Right cardiac atrium (tissue), 5 donors: ENCODE measurements around the gene PSMD6. TPM values are rescaled to one million over a fixed set of nuclear protein-coding genes. Genes with fewer than 3 reads are reported as not detected.

ENCODE experiments used
- ATAC-seq, 2 donors: fragments of 200-7000 bp; cut with Tn5 transposase; one replicate each; pipeline versions ENCODE4 v1.8.0 to v1.9.1; 2020; ENCODE audit warnings: moderate library complexity in 2 of 2, mild to moderate bottlenecking in 1 of 2
- DNase-seq, 3 donors: peaks; one replicate each; pipeline ENCODE4 v3.0.0-alpha.2; 2020
- H3K27ac ChIP-seq: one replicate; pipeline ENCODE4 v1.5.1; 2013; ENCODE audit warnings: mild to moderate bottlenecking, low read length, control low read depth, moderate library complexity
- H3K27me3 ChIP-seq: one replicate; pipeline ENCODE4 v1.6.1; 2013; ENCODE audit not compliant: control insufficient read depth, insufficient read depth
- H3K4me1 ChIP-seq: one replicate; pipeline ENCODE4 v1.6.1; 2013; ENCODE audit warnings: low read length; ENCODE audit not compliant: control insufficient read depth, insufficient read depth
- H3K4me3 ChIP-seq: one replicate; pipeline ENCODE4 v1.5.1; 2013; ENCODE audit warnings: low read length, control low read depth
- H3K9me3 ChIP-seq: one replicate; pipeline ENCODE4 v1.6.1; 2013; ENCODE audit warnings: low read length; ENCODE audit not compliant: control insufficient read depth
- WGBS: extraction: QIAGEN DNeasy Blood & Tissue Kit; methylation state at CpG from one replicate; pipeline ENCODE4 v1.1.7; 2013; 5-methylcytosine and 5-hydroxymethylcytosine counted together
- intact Hi-C, 4 donors: fragments of 100-400 bp; cut with DNase I; formaldehyde crosslinking; loops; one replicate each; pipeline versions ENCODE4 v1.11.0 to v1.14.0; 2022 to 2023
- polyA plus RNA-seq: library from polyadenylated mRNA; stranded (reverse); fragments of 200-250 nt; gene quantifications from one replicate; pipeline ENCODE4 v1.2.3, GENCODE V29; 2013
- total RNA-seq, 4 donors: library from RNA; stranded (reverse); fragmentation: NEBNext Ultra II Directional; extraction: Animal tissue kit (Norgen Biotek cat#: 25700); gene quantifications; one replicate each; pipeline ENCODE4 v1.2.1, GENCODE V29; 2021
- donor health status: healthy with polysubstance abuse.
- donor health status: DM: no; HTN: yes; CAD: no.
- donor health status: DM: no; HTN: no; CAD: no.
- donor health status: DM: no; HTN: yes; CAD: no; lungs with severe emphysema.
- donor health status: DM: yes; HTN: yes; CAD: no.

PSMD6 gene
- total and polyA plus RNA-seq, 5 donors = 62.8 to 86.4 (median 73.8) TPM

DNA sequence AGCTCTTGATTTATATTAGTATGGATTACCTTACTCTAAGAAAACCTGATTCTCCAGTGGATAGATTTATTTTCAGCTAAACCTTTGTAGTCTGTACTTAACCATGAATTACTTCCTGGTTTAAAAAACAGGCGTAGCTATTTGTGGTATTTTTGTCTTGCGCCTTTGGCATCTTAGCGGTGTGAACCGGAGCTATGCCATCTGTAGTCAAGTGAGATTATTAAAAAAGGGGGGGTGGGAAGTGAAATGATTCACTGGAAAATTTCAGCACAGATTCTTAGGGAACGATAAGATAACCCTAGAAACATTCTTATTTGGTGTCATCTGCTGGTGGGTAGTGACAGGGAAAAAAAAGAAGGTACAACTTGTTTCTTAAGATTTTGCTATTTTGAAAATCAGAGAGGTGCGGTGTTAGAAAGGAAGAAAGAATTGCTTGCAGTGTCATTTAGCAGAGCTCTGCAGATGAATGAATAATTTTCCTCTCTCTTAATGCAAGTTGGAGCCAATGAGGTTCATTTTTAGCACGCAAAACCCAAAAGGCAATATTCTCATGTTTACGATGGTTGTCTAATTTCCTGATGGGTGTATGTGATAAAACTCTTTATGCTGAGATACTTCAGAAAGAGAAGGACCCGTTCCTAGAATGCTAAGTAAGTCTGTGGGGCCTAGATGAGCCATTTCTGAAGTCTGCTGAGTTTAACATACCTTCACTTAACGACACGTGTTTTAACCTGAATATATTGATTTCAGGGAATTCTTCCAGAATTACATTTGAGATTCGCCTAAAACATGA, 44.0 kb downstream of the PSMD6 start:
- no peak overlapping the region for H3K27ac ChIP-seq
- intact Hi-C loops = no loop called here
- DNase-seq = no peak
- WGBS = 67% methylated on average over 12 of the region's 12 CpGs
- no peak for ATAC-seq
- H3K4me1 ChIP-seq = peaks cover 7% of the 10 kb centered on the region
- no peaks in the 10 kb centered on the region for H3K27me3 ChIP-seq
- H3K4me3 ChIP-seq = no peak overlapping the region
- H3K9me3 ChIP-seq = no peaks in the 10 kb centered on the region

DNA sequence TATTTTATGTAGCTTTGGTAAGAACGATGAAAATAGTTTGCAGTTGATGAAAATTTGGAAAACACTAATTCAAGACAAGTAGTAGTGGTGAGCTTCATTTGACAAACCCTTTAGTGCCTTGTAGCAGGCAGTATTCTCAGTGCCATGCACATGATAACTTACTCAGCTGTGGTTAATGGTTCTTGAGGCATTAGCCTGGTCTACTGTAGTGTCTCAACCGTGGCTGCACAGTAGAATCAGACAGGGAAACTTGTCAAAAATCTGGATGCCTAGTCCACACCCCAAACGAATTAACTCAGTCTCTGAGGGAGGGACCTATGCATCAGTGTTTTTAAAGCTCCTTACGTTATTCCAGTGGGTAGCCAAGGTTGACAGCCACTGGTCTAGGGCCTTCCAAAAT, 45.4 kb downstream of the PSMD6 start:
- WGBS = 82% methylated on average over 4 of the region's 4 CpGs
- ATAC-seq = no peak
- no peaks in the 10 kb centered on the region for H3K27me3 ChIP-seq
- intact Hi-C loops = no loop called here
- no peaks in the 10 kb centered on the region for H3K9me3 ChIP-seq
- DNase-seq = no peak
- peaks cover 7% of the 10 kb centered on the region for H3K4me1 ChIP-seq
- H3K27ac ChIP-seq = no peak overlapping the region
- H3K4me3 ChIP-seq = no peak overlapping the region

DNA sequence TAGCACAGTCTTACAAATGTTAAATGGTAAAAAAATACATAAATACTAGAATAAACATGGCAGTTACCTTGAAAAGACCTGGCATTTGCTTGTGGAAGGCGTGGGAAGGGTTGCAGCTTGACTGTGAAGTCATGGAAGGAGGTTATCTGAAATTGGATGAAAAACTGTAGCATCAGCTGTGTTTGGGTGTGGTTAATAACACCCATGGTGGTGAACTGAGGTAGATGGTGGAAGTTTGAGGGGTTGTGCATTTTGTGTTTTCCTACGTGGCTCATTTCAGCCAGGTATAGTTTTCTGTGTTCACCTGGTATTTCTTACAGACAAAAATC, 46.5 kb downstream of the PSMD6 start:
- ATAC-seq = no peak
- no peak for DNase-seq
- Histone ChIP-seq H3K4me3 (no peak overlapping the region), H3K9me3 (no peaks in the 10 kb centered on the region), H3K27ac (no peak overlapping the region), H3K4me1 (peaks cover 9% of the 10 kb centered on the region), H3K27me3 (no peaks in the 10 kb centered on the region)
- WGBS = 78% methylated on average over 2 of the region's 2 CpGs
- intact Hi-C loops = no loop called here

DNA sequence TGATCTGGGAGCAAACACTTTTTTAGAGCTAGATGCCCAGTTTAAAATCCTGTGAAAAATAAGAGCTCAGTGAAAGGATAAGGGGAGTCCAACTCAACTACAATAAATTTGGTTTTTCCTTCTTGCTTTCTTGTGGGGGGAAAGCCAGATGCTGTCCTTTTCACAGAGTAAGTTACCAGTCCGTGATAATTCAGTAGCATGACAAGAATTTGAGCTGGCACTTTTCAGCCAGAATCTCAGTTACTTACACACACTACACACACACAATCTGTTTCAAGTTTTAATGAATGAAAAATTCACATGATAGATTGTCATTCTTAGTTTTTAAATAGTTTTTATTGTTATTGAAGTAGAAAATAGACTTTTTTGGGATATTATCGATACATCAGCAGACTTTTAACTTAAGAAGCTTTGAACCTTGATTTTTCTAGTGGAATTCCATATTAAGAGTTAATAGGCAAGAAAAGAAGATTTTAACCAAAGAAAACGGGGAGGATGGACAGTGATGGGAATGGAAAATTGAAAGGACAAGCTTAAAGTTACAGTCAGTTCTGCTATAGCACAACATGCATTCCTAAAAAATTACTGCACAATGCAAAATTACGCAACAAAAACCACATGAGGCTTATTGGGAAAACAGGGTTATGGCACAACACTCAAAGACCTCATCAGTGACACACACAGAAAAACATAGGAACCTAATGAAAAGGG, 47.0 kb downstream of the PSMD6 start:
- Histone ChIP-seq H3K4me1 (peaks cover 9% of the 10 kb centered on the region), H3K4me3 (no peak overlapping the region), H3K27me3 (no peaks in the 10 kb centered on the region), H3K27ac (no peak overlapping the region), H3K9me3 (no peaks in the 10 kb centered on the region)
- 75% methylated on average over 4 of the region's 4 CpGs for WGBS
- peak; percentile 66 to 76 for ATAC-seq
- intact Hi-C loops = no loop called here
- DNase-seq = no peak

DNA sequence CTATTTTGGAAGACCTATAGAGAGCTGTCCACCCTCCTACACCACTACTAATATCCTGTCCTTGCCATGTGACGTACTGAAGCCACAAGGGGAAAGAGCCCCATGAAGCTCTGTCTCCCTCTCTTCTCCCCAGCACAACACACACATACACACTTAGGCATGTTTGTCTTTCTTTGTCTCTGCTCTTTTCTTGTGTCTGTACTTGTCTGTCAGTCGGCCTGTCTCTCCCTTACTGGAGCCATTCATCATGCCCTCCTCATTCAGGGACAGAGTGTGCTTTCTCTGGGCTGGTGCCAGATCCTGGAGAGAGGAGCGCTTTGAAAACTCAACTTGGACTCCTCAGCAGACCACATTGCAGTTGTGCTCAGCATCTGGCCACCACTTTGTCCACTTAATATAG, 47.6 kb downstream of the PSMD6 start:
- Histone ChIP-seq H3K27ac (peak overlapping the region; percentile 6), H3K4me3 (no peak overlapping the region), H3K4me1 (peaks cover 9% of the 10 kb centered on the region), H3K27me3 (no peaks in the 10 kb centered on the region), H3K9me3 (no peaks in the 10 kb centered on the region)
- ATAC-seq (peak; percentile 80 to 84), DNase-seq (peak; percentile 69 to 86 (median 69))
- WGBS = 43% methylated on average over 3 of the region's 3 CpGs
- intact Hi-C loops = no loop called here

DNA sequence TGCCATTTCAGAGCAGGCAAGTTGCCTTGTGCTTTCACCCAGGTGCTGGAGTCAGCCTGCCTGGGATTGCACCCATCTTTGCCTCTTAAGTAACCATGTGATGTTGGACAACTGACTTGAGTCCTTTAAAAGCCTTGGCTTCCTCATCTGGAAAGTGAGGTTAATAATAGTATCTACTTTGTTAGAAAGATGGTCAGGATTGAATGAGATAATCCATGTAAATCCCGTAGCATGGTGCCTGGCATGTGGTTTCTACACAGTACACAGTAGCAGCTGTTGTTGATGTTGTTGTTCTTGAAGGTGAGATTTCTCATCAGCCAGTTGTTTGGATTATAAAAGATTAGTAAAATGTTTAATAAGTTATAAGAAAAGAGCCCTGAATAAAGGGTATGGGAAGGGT, 48.8 kb downstream of the PSMD6 start:
- no peak overlapping the region for H3K4me3 ChIP-seq
- peaks cover 9% of the 10 kb centered on the region for H3K4me1 ChIP-seq
- no peak overlapping the region for H3K27ac ChIP-seq
- intact Hi-C loops = no loop called here
- 90% methylated on average over 1 of the region's 1 CpG for WGBS
- no peaks in the 10 kb centered on the region for H3K9me3 ChIP-seq
- ATAC-seq (no peak), DNase-seq (no peak)
- no peaks in the 10 kb centered on the region for H3K27me3 ChIP-seq

DNA sequence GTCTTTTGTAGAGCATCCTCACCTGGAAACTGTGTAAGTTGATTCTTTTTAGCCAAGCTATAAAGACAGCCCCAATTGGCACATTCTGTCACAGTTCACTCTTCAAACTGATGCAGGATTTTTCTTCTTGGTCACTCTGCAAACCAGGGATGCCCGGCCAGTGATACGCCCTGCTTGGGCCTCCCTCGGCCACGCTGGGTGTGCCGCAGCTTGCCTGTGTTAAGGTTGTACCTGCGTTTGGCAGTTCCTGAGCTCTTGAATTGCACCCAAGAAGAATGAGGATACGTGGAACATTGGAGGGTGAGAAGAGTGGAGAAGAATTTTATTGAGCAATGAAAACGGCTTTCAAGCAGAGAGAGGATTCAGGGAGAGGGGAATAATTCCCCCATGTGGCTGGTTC, 49.9 kb downstream of the PSMD6 start:
- no peaks in the 10 kb centered on the region for H3K27me3 ChIP-seq
- H3K9me3 ChIP-seq = no peaks in the 10 kb centered on the region
- no peak overlapping the region for H3K27ac ChIP-seq
- 95% methylated on average over 8 of the region's 8 CpGs for WGBS
- no peak overlapping the region for H3K4me3 ChIP-seq
- intact Hi-C loops = no loop called here
- DNase-seq (no peak), ATAC-seq (no peak)
- peaks cover 9% of the 10 kb centered on the region for H3K4me1 ChIP-seq

DNA sequence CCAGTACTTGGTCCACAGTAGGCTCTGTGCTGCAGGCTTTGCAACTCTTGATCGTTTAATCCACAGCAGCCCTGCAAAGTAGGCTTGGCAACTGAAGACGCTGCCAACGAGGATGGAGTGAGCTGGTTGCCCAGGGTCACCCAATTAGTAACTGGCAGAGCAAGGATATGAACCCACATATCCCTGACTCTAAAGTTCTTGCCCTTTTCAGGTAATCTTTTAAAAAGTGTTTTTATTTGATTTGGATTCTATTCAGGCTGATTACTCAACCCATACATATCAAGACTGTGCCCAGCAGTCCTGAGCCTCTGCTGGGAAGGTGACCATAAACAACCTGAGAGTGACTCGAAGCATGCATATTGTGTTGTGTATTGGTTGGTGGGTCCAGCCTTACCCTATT, 50.3 kb downstream of the PSMD6 start:
- Histone ChIP-seq H3K4me1 (peaks cover 7% of the 10 kb centered on the region), H3K27me3 (no peaks in the 10 kb centered on the region), H3K27ac (no peak overlapping the region), H3K9me3 (no peaks in the 10 kb centered on the region), H3K4me3 (no peak overlapping the region)
- 79% methylated on average over 4 of the region's 4 CpGs for WGBS
- intact Hi-C loops = no loop called here
- ATAC-seq (no peak), DNase-seq (no peak)

DNA sequence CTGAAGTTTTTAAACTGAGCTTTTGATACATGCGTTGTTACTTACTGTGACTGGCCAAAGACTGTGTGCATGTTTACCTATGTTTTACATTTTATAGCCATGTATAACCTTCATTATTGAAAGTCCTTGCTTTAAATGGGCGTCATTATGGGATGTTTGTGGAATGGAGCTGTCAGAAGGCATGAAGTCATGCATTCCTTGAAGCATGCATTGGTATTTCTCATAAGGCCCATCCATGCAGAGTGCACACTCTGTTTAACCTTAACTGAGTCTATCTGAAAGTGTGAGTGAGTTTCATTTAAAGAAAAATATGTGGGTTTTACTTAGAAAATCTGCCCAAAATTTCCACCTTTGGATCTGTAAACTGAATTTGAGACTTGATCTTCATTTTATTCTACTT, 51.1 kb downstream of the PSMD6 start:
- intact Hi-C loops = no loop called here
- Histone ChIP-seq H3K4me1 (peaks cover 7% of the 10 kb centered on the region), H3K27ac (no peak overlapping the region), H3K9me3 (no peaks in the 10 kb centered on the region), H3K27me3 (no peaks in the 10 kb centered on the region), H3K4me3 (no peak overlapping the region)
- ATAC-seq (no peak), DNase-seq (no peak)
- WGBS = 77% methylated on average over 2 of the region's 2 CpGs

DNA sequence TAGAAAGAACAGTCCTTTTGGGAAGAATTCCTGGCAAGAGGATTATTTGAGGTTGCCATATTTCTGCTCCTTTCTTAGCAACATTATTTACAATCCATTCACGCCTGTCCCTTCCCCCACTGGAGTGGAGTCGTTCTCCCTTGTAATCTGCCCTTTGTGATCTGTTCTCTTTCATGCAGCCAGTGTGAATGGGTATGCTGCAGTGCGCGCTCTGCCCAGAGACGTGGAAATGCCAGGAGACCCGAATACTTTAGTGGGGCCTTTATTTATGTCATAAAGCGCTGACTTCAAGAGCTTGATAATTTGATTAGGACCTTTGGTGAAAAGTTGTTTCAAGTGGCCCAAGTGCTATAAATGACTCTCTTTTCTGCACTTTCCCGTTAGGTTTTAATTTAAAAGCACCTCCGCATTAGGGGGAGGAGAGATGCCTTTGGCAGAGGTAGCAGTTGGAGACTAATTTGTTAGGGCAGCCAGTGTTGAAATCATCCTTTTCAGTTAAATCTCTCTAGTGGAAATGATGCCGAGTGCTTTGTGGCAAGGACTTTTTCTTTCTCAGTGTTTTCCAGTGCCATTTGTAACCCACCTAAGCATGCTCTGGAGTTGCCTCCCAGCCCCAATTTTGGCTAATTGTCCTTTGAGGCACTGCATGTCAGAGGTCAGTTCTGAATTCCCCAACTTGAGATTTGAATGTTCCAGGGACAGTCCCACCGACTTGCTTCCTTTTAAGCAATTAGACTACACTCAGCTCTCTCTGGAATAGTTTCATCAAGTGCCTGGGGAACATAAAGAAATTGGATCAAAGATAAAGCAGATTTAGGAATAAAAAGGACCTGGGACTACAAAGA, 52.4 kb downstream of the PSMD6 start:
- Histone ChIP-seq H3K9me3 (no peaks in the 10 kb centered on the region), H3K4me1 (peaks cover 5% of the 10 kb centered on the region), H3K27me3 (no peaks in the 10 kb centered on the region), H3K27ac (peak overlapping the region; percentile 30), H3K4me3 (no peak overlapping the region)
- no peak for DNase-seq
- intact Hi-C loops = no loop called here
- WGBS = 39% methylated on average over 11 of the region's 11 CpGs
- peak; percentile 33 to 46 for ATAC-seq

DNA sequence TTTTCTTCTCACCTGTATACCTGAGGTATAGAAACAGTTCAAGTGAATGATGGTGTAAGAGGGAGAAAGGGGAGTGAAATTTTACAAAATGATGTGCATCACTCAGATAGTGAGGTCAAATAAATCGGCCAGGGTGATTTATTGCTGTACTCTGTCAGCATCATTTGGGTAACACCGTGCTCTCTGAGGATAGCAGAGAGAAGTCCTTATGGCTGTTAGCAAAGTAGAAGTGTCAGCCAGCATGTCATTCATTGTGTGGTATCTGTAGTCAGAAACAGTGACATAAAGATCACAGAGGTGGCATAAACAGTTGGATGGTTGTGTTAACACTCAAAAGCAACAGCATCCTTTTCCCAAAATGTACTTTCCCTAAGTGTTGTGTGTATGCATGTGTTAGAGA, 53.4 kb downstream of the PSMD6 start:
- WGBS = 40% methylated on average over 2 of the region's 2 CpGs
- intact Hi-C loops = no loop called here
- ATAC-seq = peak; percentile 28 to 48
- H3K4me1 ChIP-seq = peaks cover 2% of the 10 kb centered on the region
- no peaks in the 10 kb centered on the region for H3K9me3 ChIP-seq
- H3K27ac ChIP-seq = no peak overlapping the region
- no peak for DNase-seq
- H3K4me3 ChIP-seq = no peak overlapping the region
- H3K27me3 ChIP-seq = no peaks in the 10 kb centered on the region
